Stimulated activated CD4-positive, alpha-beta T cell treated with anti-CD3 and anti-CD28 coated beads, TNF-alpha, amount 100 ng/mL, for 24 hours (primary cell): ENCODE data around the gene IKZF1.

ENCODE experiments used
- DNase-seq, 3 experiments: peaks; one replicate each; pipeline ENCODE4 v3.0.0-alpha.2; 2020; ENCODE audit warnings: low read depth in 3 of 3

The IKZF1 gene

GRCh38 chr7:50283731-50284130 lies 20.8 kb upstream of the IKZF1 start:
- DNase-seq: no peak

DNA sequence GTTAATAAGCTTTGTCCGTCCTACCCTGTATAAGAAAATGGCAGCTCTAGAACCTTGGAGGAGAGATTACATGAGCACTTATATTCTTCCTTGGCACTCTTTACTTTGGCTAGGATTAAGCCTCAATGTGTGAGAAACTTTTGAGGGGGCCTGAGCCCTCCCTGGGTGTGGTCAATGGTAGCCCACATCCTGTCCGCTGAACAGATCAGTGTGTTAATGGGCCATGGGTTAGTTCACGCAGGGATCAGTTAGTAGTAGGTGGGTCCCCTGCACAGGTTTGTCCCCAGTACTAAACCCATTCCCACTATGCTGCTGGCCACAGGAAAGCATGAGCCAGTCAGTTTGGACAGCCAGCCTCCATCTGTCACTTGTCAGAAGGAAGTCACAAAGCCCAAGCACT lies 20.2 kb upstream of the IKZF1 start:
- DNase-seq: no peak

- no peak for DNase-seq
These were observed 19.2 kb upstream of the IKZF1 start for GRCh38 chr7:50285269-50285668.

GRCh38 chr7:50287129-50287528 lies 17.4 kb upstream of the IKZF1 start:
- no peak for DNase-seq

- DNase-seq: no peak
These were observed 12.3 kb upstream of the IKZF1 start for GRCh38 chr7:50292165-50292757.

DNA sequence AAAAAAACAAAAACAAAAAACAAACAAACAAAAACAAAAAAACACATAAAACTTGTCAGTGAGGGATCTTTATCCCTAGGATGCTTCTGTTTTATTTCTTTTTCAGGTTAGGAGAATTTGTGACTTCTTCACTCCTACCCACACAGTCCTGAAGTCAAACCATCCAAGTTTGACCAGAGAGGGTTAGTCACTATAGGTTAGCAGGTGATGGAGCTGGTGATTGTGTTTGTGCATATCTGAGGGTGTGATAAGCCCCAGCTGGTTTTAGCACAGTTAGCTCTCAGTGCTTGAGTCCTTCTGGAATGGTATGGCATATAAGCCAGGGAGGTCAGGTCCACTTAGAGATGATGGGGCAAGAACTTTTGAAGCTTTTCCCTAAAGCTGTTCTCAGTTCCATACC lies 11.8 kb upstream of the IKZF1 start:
- DNase-seq: no peak

DNA sequence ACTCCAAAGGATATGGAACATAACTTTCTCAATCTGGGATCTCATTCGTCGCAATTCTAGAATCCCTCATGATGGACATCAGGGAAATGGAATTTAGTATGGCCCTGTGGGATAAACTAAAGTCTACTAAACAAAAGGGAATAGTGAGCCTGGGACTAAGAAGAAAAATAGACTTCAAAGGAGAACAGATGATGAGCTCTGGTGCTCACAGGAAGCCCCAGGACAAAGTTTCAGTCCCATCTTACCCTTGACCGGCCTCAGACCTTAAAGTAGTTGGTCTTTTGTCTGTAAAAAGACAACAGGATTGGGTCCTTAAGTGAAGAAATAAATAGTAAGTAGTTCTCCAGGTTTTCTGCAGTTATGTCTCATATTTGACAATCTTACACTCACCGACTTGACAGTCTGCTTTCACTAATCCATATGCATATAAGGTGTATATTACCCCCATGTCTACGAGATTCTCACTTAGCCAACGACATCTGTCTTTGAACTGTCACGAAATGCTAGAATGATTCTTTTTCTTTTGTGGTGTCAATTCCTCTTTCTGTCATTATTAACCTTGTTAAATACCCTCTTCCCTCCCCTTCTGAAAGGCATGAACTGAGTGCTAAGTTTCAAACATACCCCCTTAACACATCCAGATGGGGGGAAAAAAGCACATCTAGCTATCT lies 10.9 kb upstream of the IKZF1 start:
- DNase-seq: no peak

DNA sequence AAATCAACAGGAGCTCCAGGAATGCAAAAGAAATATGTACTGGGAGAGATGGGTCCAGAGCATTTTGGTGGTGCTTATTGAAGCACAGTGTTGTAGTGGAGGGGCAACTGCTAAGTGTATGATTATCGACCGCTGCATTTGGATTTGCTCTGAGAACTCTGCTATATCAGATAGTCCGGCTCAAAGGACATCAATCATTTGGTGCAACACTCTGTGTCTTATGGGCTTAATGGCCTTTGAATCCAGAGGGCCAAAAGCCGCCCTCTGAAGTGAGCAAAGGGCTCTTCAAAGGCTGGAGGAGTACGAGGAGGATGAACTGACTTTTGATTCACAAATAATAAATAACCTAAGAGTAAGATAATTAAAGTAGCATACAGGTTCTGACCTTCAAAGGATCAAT lies 9.4 kb upstream of the IKZF1 start:
- no peak for DNase-seq

- DNase-seq: no peak
These were observed 7.7 kb upstream of the IKZF1 start for GRCh38 chr7:50296799-50297198.

DNA sequence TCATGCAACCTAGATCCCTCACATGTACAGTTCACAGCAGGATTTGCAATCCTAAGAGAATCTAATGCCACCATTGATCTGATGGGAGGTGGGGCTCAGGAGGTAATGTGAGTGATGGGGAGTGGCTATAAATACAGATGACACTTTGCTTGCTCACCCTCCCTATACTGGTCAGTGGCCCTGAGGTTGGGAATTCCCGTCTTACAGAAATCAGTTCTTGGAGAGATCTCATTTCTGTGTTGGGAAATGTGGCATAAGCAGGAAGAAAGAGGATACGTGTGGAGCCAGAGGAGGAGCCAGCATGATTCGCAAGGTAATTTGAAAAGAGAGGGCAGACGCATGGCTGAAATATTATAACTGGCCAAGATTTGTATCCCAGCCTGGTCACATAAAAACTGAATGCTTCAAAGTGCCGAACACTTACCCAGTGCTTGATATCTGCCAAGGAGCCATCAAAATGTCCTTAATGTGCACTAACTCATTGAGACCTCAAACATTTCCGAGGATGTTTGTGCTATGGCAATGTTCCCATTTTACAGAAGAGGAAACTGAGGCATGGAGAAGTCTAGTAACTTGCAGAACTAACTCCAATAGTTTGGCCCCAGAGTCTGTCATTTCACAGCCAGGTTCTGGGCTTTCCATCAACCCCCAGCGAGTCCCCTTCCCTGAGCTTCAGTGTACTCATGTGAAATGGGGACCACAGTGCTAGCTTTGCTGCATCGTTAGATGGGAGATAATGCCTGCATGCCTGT lies 5.5 kb upstream of the IKZF1 start:
- no peak for DNase-seq

DNA sequence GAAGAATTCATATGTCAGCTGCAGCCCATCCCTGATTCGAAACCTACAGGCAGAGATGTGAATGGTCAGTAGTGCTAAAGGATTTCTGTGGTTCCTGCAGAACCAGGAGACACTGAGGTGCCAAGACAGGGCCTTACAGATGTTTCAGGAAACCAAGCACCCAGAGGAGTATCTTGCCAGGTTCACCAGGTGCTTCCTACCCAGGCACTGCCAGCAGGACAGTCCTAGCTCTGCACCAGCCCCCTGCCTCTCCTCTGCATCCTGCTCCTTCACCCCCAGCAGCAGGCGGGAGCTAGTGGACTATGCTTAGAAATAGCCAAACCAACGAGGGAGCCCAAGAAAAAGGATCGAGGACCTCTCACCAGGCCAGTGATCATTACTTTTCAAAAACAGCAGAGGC lies 4.2 kb upstream of the IKZF1 start:
- no peak for DNase-seq

DNA sequence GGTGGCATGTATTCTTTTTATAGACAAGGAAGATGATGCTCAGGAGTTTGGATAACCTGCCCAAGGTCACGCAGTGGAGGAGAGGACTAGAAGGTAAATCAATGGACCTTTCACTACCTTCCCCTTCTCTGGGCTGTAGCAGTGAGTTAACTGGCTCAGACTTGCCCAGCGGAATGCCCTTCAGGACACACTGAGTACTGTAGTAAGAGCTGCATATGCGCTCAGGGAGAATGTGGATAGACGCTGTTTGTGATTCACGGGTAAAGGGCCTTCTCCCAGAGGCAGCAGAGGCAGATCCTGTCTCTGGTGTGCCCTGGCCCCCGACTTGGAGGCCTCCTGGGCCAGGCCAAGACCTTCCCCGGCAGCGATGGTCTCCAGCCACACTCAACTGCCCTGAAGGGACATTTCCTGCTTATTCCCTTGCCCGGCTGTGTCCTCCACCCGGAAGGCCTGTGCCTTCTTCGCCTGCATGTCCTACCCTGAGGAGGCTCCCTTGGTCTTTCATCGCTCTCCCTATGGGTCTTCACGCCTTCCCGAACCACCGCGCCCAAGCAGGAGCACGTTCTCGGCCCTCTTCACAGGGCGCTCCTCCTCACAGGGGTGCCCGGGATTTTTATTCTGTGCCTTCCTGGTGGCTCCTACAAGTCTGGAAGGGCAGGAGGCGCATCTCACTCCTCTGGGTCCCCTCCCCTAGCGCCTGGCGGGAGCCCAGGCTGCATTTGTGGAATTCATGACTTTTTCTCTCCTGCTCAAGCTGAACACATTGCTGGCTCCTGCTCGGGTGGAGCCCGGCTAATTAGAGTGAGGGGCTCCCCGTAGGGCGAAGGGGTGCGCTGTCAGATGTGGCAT lies 1.8 kb upstream of the IKZF1 start:
- no peak for DNase-seq

- no peak for DNase-seq
These were observed 984 bp upstream of the IKZF1 start for GRCh38 chr7:50303335-50304128.

DNA sequence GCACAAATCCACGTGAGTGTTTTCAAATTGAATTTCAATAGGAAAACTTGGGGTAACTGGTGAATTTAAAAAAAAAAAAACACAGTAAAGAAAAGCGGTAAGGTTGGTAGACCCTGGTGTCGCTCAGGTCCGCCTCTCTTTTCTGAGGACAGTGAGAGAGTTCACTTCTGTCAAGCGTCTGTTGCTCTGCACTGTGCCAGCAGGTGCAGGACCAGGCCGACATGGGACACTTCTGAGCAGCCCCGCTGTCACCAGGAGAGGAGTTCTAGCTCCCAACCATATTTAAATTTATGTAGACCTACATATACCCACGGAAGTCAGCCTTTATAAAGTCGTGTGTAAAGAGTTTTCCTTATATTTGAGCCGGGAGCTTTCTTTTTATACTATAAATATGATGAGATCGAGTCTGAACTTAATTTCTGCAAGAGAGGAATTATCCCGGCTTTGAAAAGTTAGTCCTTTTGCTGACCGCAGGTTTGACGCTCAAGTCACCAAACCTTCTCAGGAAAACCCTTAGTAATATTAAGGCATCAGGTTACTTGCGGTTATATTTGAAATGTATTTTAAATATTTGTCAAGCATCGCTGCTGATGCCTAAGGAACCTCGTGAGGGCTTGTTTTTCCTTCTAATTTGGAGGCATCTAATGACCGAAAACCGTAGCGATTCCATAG lies 531 bp downstream of the IKZF1 start:
- peak in 1 of 3 experiments; percentile 49 for DNase-seq

DNA sequence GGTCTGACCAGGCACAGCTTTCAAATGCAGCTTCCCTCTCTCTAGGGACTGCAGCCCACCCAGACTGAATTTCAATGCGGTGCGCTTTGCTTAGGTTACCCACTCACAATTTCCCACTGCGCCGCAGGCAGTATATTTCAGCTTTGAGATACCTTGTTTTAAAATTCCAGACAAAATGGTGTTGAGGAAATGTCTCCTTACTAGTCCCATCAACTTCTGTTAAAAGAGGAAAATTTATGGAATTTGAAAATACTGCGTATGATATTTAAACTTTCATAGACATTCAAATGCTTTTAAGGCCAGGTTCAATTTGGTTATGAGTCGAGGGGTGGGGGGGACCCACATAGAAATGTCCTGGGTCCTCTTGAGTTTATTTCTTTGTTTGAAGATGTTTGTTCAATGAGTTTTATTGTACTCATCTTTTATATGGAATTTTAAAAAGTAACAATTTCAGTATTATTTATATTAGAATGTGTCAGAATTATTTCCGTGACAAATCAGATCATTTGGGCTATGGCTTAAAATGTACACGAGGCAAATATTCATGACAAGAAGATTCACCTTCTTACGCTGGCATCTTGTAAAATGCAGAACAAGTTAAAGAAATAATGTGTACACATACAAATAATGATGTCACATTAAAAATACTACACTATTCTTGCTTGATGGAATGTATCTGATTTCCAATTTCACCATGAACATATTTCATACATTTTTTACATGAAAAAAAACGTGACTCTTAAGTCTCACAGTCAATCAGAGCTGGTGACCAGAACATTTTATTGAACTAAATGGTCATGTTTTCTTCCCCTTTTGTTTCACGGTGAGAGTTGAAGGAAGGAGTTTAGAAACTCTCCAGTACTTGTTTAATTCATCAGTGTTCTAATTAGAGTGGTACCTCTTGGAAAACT lies 1.3 kb downstream of the IKZF1 start:
- DNase-seq: no peak

GRCh38 chr7:50306494-50307367 lies 2.2 kb downstream of the IKZF1 start:
- DNase-seq: no peak

GRCh38 chr7:50307368-50308032 lies 3.0 kb downstream of the IKZF1 start:
- no peak for DNase-seq

- DNase-seq: no peak
These were observed 3.7 kb downstream of the IKZF1 start for GRCh38 chr7:50308203-50308531.
